HK-2 (cell line): ENCODE data around the gene SMARCAL1.
"Not testable (repeated sequence)": the region's sequence is repeated elsewhere in the genome, so short reads cannot be mapped to it uniquely, and the experiment has no call there.

ENCODE experiments used
- DNase-seq: peaks from one replicate; pipeline ENCODE4 v3.0.0-alpha.2; 2018; ENCODE audit not compliant: unreplicated experiment

SMARCAL1 gene

DNA sequence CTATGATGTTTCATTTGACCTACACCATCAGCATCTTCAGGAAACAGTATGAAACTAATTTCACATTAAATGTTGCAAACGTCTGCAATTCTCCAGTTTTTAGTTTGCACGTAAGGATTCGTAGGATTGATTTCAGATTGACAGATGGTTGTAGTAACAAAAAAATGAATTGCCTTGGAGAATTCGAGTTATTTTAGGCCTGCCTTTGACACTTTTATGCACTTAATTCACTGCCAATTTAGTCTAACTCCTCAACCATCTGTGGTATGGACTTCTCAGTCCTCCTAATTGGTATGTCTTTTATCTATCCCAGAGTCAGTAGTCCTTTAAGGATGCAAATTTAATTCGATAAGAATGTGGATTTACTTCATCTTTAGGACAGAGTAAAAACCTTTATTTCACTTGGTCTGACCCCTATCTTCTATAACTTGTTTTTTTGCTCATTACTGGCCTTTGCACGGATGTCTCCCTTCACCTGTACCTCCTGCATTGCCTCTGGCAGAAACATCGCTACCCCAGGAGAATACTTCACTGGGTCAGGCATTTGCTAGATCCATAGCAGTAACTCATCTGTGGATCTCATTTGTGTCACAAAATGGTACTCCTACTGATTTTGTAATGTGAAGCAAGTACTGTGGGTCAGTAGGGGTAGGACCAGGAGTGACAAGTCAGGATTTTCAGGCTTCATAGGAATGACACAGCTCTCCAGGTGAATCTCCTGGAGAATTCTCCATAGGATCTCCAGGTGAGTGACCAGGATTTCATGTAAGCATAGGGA is 90.3 kb downstream of the SMARCAL1 start:
- DNase-seq, result no peak

DNA sequence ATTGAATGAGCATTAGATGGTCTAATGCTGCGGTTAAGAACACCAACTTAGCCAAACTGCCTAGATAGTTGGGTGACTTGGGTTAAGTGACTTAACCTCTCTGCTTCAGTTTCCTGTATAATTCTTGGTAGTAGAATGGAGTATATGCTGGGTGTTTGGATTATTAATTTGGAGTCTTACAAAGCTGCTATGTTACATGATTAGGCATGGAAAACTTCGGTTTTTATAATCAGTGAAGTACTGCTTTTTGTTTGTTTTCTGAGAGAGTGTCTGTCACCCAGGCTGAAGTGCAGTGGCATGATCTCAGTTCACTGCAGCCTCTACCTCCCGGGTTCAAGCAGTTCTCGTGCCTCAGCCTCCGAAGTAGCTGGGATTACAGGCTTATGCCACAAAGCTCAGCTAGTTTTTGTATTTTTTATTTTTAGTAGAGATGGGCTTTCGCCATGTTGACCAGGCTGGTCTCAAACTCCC is 90.9 kb downstream of the SMARCAL1 start:
- DNase-seq, result no peak

DNA sequence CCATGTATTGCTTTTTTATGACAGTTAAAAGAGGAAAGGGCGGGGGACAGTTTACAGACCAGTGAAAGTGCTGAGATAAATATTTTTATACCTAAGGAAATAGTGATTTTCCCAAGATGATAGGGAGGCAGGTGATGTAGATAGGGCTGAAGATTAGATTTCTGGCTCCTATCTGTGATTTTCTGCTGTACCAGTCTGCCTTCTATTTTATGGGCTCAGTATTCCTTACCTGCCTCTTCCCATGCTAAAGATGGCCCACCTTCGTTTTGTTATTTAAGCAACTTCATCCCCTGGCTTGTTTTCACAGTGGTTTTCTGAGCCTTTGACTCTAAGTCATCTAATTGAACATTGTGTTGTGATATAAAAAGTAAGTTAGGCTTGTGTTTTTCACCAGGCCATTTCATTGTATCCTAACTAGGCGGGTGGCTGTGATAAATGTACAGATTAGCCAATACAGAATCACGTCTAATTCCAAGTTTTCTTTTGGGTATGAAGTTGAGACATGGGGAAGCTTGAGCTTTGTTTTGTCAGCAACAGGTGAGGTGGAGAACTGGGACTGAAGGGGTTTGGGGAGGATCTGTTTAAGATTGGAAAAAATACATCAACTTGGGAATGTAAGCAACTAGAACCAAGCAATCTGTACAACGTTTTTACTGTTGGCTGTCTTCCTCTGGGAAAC is 91.6 kb downstream of the SMARCAL1 start:
- no peak for DNase-seq

DNA sequence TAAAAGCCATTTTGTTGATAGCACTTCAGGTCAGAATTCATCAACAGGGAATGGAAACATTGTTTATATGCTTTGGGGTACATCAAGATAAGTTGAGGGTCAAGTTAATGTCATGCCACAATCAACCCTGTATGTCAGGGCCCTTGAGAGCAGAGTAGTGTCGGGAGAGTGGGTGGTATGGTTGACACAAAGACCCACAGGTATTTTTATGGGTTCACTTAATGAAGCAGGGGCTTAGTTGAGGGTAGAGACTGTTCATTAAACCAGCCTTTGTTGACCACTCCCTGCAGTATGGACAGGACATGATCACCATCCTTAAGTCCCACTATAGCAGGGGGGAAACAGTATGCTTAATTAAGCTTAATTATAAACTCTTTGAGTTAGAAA is 92.1 kb downstream of the SMARCAL1 start:
- no peak for DNase-seq

DNA sequence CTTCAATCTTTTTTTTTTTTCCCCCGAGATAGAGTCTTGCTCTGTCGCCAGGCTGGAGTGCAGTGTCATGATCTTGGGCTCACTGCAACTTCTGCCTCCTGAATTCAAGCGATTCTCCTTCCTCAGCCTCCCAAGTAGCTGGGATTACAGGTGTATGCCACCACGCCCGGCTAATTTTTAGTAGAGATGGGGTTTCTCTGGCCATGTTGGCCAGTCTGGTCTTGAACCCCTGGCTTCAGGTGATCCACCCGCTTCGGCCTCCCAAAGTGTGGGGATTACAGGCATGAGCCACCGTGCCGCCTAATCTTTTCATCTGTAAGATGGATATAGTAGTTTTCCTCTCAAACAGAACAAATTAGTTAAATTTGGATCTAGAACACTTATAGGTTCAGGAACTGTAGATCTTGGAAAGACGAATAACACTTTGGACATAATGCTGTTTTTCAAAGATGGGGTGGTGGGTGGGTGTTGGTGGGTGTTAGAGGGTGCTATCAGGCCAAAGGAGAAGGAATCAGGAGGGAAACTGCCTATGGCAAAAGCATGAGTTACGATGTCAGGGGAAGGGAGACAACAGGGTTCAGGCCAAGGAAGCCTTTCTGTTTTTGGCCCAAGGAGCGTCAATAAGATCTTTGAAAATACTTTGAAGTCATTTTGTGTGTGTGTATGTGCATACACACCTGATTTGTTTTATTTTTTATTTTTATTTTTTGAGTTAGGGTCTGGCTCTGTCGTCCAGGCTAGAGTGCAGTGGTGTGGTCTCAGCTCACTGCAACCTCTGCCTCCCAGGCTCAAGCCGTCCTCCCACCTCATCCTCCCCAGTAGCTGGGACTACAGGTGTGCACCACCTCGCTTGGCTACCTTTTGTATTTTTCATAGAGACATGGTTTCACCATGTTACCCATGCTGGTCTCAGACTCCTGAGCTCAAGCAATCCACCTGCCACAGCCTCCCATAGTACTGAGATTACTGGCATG is 93.1 kb downstream of the SMARCAL1 start:
- no peak for DNase-seq

DNA sequence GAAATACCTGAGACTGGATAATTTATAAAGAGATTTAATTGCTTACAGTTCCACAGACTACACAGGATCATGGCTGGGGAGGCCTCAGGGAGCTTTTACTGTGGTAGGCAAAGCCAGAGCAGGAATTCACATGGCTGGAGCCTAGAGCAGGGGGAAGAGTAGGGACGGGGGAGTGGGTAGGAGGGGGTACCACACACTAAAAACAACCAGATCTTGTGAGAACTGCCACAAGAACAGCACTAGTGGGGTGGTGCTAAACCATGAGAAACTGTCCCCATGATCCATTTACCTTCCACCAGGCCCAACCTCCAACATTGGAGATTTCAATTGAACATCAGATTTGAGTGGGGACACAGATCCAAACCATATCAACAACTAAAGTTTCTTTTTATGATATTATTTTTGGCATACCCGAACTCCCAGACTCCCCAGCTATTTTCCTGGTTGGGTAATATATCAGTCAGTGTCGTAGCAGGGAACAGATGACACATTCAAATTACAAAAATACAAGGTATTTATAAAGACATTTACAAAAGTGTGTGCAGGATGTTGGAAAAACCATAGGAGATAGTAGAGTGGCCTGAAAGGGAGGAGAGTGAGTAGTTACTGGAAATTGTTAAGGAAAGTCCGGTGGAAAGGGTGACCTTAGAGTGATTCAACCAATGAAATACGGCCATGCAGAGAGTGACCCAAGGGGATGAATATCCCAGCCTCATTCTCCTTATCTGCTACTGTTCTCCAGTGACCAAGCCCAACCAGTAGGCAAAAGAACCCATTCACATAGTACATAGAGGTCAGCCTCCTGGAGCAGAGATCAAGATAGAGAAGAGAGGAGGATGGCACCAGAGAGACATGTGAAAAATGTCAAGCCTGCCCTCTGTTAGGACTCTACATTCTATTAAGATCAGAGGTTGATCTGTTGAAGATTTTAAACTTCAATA is 95.2 kb downstream of the SMARCAL1 start:
- no peak for DNase-seq

DNA sequence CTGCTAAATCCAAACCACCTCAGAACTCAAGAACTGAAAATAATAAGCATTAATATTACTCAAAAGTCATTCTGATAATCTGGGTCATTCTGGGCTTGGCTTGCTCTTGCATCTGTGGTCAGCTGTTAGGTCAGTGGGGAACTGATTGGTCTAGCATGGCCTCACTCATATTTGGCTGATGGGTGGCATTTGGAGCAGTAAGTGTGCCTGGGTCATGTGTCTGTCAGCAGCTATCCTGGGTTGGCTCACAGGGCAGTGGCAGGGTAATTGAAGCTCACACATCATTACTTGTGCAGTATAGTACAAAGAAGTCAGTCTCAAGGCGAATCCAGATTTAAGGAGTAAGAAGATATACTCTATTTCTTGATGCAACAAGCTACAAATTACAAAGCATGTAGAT is 95.9 kb downstream of the SMARCAL1 start:
- no peak for DNase-seq

DNA sequence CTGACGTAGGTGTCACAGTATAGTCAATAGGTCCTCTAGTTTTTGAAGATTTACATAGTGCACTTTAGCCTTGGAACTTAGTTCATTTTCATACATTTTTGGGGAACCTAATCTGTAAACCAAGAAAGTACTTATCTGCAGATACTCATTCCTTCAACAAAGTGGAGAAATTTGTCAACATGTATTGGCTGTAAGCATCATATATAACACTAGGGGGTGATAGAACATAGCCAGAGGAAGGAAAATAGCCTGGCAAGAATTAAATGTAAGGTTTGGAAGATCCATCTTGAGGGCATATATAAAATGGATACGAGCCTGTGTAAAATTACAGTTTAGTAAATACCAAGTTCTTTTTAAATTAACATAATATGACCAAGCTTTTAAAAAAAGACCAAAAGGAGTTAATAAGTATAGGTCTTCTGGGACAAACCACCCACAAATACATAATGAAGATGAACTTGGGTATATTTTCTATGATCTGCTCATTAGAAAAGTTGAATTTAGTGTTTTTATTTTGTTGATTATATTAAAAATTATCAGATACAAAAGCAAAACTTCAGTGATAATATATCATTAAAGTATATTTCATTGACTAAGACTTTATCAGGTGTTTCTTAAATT is 104.6 kb downstream of the SMARCAL1 start:
- DNase-seq, result no peak

DNA sequence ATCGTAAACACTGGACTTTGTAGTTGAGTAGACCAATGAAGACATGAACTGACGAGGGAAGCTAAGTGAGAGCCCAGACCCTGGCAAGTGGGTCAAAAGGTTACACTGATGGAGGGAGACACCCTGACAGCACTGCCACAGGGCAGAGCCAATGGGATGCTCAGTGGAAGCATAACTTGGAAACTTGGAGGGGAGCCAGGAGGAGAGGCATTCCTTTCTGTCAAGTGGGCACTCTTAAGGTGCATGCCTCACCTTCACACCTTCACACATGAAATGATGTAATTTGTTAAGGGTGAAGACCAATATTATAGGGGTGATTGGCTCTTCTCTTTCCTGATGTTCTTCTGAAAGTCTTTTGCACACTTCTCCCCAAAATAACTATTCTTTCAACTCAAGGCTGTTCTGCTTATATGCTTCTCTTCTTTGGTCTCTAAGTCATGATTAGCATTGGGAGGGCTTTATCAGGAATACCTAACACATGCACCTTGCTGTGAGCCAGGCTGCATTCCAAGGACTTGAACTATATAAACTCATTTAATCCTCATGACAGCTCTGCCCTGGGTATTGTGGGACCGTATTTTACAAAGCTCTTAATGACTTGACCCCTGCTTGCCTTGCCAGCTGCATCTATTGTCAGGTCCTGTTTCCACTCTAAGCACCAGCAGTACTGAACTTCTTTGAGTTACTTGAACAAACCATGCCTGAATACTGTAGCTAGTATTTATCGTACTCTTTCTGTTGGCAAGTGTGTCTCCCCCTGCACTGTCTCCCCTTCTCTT is 105.4 kb downstream of the SMARCAL1 start:
- DNase-seq, result no peak

DNA sequence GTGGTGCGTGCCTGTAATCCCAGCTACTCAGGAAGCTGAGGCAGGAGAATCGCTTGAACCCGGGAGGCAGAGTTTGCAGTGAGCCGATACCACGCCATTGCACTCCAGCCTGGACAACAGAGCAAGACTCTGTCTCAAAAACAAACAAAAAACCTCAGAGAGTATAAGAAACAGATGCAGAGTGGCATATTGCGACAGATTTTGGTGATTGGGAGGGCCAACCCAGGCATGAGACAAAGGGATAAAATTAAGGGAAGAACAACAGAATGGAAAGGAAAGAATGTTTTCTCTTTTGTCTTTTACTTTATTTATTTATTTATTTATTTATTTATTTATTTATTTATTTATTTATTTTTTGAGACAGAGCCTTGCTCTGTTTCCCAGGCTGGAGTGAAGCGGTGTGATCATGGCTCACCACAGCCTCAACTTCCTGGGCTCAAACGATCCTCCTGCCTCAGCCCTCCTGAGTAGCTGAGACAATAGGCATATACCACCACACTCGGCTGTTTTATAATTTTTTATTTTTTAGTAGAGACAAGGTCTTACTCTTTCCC is 106.4 kb downstream of the SMARCAL1 start:
- DNase-seq, result not testable (repeated sequence)

DNA sequence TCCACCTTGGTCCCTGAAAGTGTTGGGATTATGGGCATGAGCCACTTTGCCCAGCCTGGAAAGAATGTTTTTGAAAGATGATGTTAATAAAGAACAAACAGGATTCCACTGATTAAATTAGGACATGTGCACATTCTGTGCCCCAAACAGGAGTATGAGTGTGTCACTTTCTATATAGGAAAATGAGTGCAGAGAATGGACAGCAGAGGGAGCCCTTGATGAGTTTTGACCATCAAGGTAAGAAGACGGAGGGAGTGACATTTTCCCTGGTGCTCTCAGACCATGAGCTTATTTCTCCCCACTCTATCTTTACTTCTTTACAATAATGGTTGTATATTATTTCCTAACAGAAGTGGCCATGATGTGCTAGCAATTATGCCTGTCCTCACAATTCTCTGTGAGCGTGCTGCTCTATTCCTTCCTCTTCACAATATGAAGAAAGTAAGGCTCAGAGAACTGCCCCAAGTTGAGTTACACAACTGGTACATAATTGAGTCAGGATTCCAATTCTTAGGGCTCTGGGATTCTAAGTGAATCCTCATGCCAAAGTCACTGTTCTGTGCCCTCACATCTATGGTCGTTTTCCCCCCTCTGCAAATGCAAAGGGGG is 107.0 kb downstream of the SMARCAL1 start:
- DNase-seq, result no peak

DNA sequence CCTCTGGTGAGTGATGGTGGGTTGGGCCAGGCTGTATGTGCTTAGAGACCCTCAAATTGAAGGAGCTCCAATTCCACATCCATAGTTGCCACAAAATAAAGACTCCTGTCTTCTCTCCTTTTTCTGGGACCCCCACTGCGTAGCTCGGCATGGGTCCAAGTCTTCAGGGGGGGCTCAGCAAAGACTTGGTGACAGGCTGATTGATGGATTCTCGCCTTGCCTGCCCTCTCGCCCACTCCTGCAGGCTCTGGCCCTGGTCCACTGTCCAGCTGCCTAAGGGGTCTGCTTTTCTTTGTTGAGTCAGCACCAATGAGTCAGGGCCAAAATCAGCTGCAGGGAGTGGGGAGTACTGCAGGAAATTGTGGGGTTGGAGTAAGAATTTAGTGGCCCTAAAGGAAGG is 107.8 kb downstream of the SMARCAL1 start:
- no peak for DNase-seq

DNA sequence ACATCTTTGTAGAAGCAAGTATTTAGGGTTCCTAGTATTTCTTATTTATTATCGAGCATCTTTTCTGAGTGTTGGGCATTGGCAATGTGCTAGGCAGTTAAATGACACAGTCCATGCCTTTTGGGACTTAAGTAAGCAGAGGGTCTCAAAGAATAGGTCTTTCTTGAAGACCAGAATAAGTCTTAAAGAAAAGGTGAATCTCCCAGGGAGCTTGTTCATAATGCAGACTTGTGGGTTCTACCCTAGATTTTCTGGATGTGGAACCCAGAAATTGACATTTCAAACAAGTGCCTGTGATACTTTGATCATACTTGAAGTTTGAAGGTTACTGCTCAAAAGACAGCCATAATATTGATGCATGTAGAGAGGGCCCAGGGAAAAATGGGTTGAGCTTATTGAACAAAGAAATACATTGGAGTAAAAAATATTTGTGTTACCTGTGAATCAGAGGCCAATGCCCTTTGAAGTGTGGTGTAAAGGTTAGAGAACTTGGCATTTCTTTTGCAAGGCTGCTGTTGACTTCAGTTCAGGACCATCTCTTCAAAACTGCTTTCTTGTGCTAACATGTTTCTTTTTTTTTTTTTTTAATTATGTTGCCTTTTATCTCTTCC is 110.7 kb downstream of the SMARCAL1 start:
- DNase-seq, result no peak

DNA sequence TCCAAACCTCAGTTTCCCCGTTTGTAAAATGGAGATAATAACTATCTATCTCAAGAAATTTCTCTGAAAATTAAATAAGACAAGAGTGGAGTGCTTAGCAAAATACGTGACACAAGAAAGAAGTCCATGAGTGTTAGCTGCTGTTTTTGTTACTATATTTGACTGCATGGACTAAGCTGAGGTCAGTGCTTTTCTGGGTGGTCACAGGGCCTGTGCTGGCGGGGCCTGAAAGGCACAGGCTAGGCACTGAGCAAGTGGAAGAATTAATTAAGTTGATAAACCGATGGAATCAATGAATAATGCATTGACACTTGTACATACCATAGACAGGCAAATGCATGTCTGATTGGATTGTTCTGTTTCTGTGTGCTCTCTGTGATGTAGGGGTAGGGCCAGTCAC is 113.7 kb downstream of the SMARCAL1 start:
- no peak for DNase-seq

DNA sequence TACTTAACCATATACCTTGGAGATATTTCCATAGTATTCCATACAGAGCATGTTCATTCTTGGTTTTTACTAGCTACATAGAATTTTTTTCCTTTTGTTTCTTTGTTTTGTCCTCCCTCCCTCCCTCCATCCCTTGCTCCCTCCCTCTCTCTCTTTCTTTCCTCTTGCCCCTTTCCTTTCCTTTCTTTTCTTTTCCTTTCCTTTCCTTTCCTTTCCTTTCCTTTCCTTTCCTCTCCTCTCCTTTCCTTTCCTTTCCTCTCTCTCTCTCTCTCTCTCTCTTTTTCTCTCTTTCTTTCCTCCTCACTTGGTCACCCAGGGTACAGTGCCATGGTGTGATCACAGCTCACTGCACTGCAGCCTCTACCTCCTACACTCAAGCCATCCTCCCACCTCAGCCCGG is 114.7 kb downstream of the SMARCAL1 start:
- DNase-seq, result no peak

DNA sequence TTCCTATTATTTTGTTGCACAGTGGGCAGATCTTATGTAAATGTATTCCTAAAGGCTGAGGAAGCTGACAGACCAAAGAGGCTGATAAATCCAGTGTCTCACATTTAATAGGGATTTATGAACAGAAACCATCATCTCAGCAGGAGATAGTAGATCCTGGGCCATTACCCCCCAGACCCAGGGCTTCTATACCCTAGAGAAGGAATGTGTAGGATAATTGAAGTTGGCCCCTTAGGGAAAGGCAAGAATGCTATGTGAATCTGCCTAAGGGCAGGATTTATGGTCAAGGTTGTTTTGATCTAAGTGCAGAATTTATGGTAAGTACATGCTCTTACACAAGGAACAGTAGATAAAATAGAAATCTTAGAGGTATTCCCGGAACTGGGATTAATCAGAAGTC is 115.3 kb downstream of the SMARCAL1 start:
- no peak for DNase-seq

DNA sequence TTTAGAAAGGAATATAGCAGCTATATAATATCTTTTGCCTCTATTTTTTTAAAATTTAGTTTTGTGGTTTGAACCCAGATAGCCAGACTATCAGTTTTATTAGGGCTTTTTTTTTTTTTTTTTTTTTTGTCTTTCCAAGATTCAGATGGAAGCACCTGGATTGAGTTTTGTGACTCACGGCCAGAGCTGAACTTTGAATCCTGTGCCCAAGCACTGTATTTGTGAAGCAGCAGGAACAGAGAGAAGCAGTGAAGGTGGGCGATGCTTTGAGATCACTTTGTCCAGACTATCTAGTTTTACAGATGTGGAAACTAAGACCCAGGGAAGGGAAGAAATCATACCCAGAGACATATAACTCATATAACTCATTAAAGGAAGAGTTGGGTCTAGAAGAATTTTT is 120.3 kb downstream of the SMARCAL1 start:
- DNase-seq, result no peak
